ENCODE measurements around the gene MCC. TPM values are rescaled to one million over a fixed set of nuclear protein-coding genes. Genes with fewer than 3 reads are reported as not detected.

The MCC gene
- total RNA-seq, 3 donors from 2014 or later, result 24.3 to 46.5 (median 29.4) TPM

DNA sequence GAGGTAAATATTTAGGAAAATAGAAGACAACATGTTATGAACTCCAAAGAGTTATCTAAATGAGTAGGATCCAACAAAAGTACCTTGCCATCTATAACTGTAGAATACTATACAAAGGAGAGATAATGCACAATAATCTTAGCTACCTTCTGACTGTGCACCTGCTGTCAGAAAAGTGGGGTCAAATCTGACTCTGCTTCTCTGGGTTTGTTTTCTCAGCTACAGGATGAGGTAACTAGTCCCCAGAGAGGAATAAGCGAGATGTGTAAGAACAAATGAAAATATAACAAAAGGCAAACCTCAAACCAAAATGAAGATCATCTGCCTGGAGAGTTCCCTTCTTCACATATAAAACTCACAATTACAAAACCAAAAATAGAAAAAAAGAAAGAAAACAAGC lies 306.8 kb downstream of the MCC start:
- Histone ChIP-seq H3K27ac (no peak overlapping the region), H3K4me3 (no peak overlapping the region), H3K9me3 (no peaks in the 10 kb centered on the region), H3K27me3 (no peaks in the 10 kb centered on the region), H3K36me3 (no peaks in the 10 kb centered on the region), H3K4me1 (peaks cover 0 to 4% of the 10 kb centered on the region in 2 donors)
- DNase-seq (ENCODE audit: low spot score in 2 of 2), result no peak
- TF ChIP-seq POLR2AphosphoS5 (IDR thresholded peaks at IDR 0.05) (no peak), POLR2A (IDR thresholded peaks at IDR 0.05) (no peak)
- TF ChIP-seq, protein P1, sequence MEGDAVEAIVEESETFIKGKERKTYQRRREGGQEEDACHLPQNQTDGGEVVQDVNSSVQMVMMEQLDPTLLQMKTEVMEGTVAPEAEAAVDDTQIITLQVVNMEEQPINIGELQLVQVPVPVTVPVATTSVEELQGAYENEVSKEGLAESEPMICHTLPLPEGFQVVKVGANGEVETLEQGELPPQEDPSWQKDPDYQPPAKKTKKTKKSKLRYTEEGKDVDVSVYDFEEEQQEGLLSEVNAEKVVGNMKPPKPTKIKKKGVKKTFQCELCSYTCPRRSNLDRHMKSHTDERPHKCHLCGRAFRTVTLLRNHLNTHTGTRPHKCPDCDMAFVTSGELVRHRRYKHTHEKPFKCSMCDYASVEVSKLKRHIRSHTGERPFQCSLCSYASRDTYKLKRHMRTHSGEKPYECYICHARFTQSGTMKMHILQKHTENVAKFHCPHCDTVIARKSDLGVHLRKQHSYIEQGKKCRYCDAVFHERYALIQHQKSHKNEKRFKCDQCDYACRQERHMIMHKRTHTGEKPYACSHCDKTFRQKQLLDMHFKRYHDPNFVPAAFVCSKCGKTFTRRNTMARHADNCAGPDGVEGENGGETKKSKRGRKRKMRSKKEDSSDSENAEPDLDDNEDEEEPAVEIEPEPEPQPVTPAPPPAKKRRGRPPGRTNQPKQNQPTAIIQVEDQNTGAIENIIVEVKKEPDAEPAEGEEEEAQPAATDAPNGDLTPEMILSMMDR (IDR thresholded peaks at IDR 0.05), result no peak
- intact Hi-C loops (cut with DNase I; ENCODE audit: low total_unique reads), result no loop called here

GRCh38 chr5:113179156-113179555 lies 309.1 kb downstream of the MCC start:
- Histone ChIP-seq H3K27ac (no peak overlapping the region), H3K4me1 (peaks cover 0 to 4% of the 10 kb centered on the region in 2 donors), H3K36me3 (no peaks in the 10 kb centered on the region), H3K4me3 (no peak overlapping the region), H3K27me3 (no peaks in the 10 kb centered on the region), H3K9me3 (no peaks in the 10 kb centered on the region)
- no peak for DNase-seq (ENCODE audit: low spot score in 2 of 2)
- intact Hi-C loops (cut with DNase I; ENCODE audit: low total_unique reads), result no loop called here
- TF ChIP-seq POLR2AphosphoS5 (IDR thresholded peaks at IDR 0.05) (no peak), POLR2A (IDR thresholded peaks at IDR 0.05) (no peak)
- TF ChIP-seq, protein P1 (IDR thresholded peaks at IDR 0.05), result no peak

DNA sequence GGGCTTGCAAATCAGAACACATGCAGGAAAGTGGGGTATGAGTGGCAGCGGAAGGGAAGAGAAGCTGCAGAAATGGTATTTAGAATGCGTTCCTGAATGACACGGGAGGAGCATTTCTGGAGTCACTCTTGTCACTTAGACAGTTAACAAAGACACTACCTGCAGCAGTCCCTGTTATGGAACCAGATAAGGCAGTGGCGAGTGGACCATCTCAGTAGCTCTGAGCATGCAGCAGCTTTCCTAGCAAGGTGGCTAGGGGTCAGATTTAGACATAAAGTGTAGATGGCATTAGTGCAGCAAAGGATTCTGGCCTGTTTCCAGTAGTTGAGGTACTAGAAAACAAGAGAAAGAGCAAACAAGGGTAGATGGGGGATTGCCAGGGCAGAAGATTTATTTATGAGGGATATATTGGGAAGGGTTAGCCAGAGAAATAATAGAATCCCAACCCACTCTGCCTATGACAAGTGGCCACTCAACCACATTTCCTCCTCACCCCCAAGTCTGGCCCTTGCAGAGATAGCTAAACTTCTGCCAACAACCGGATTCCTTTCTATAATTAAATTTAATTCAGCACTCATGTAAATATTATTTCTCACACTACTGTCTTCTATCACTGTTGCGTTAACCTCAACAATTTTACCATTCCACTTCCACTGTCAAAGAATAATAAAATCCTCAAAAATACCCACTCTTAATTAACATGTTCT lies 310.0 kb downstream of the MCC start:
- intact Hi-C loops (cut with DNase I; ENCODE audit: low total_unique reads), result no loop called here

DNA sequence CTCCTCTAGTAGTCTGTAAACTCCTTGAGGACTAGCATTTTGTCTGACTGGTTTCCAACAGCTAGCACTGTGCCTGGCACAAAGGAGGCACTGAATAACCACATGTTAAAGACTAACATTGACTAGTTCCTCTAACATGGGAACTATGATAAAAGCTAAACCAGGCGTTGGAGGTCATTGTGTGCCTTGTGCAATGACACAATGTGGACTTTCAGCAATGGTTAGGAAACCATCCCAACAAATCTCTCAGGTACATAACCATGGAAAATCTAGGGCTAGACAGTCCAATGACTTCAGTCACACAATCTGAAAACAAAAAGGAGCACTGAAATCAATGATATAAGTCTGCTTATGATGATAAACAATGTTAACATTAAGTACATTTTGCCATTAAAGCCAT lies 311.0 kb downstream of the MCC start:
- no peak for DNase-seq (ENCODE audit: low spot score in 2 of 2)
- no peak overlapping the region for H3K4me3 ChIP-seq
- no peak for TF ChIP-seq POLR2A (IDR thresholded peaks at IDR 0.05)
- H3K9me3 ChIP-seq, result no peaks in the 10 kb centered on the region
- H3K4me1 ChIP-seq, result peaks cover 0 to 4% of the 10 kb centered on the region in 2 donors
- no peak overlapping the region for H3K27ac ChIP-seq
- no peaks in the 10 kb centered on the region for H3K36me3 ChIP-seq
- intact Hi-C loops (cut with DNase I; ENCODE audit: low total_unique reads), result no loop called here
- H3K27me3 ChIP-seq, result no peaks in the 10 kb centered on the region

More for the DNA sequence above, 310.0 kb downstream of the MCC start:
- H3K4me1 ChIP-seq, result peaks cover 0 to 4% of the 10 kb centered on the region in 2 donors
- no peak overlapping the region for H3K4me3 ChIP-seq
- TF ChIP-seq POLR2A (IDR thresholded peaks at IDR 0.05), result no peak
- TF ChIP-seq, protein P1 (IDR thresholded peaks at IDR 0.05), result no peak
- no peak for TF ChIP-seq POLR2AphosphoS5 (IDR thresholded peaks at IDR 0.05)
- DNase-seq (ENCODE audit: low spot score in 2 of 2), result no peak
- no peaks in the 10 kb centered on the region for H3K36me3 ChIP-seq
- H3K27me3 ChIP-seq, result no peaks in the 10 kb centered on the region
- no peak overlapping the region for H3K27ac ChIP-seq
- no peaks in the 10 kb centered on the region for H3K9me3 ChIP-seq

DNA sequence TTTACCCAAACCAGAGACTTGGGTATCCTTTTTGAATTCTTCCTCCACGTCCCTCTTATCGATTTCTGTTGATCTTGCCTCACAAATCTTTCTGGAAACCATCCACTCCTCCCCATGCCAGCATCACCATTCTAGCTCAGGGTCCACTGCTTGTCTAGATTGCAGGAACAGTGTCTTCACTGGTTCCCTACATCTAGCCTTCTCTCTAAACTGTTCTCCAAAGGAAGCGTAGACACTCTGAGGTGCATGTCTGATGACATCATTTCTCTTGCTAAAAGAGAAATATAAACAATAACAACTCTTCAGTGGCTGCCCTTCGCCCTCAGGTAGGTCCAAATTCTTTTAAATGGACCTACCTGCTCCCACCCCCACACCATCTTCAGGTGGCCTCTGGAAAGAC lies 311.5 kb downstream of the MCC start:
- TF ChIP-seq, protein P1 (IDR thresholded peaks at IDR 0.05), result no peak
- TF ChIP-seq POLR2AphosphoS5 (IDR thresholded peaks at IDR 0.05) (no peak), POLR2A (IDR thresholded peaks at IDR 0.05) (no peak)

More for the DNA sequence above, 311.5 kb downstream of the MCC start:
- intact Hi-C loops (cut with DNase I; ENCODE audit: low total_unique reads), result no loop called here
- Histone ChIP-seq H3K27me3 (no peaks in the 10 kb centered on the region), H3K4me1 (peaks cover 0 to 4% of the 10 kb centered on the region in 2 donors), H3K36me3 (no peaks in the 10 kb centered on the region), H3K27ac (no peak overlapping the region), H3K4me3 (no peak overlapping the region), H3K9me3 (no peaks in the 10 kb centered on the region)
- DNase-seq (ENCODE audit: low spot score in 2 of 2), result no peak

All from breast epithelium (tissue), 4 donors.